Tibial artery (tissue), 4 donors: ENCODE measurements around the gene SLC17A4.

Experiments used
- DNase-seq, 2 donors: peaks; one replicate each; pipeline ENCODE4 v3.0.0-alpha.2; 2019
- H3K27ac ChIP-seq, 2 donors: fragments of 200-600 bp; sonication (generic) in 1 of 2; 1 replicate in 1 of 2; 2 replicates in 1 of 2; pipeline ENCODE4 v1.5.1; 2018 to 2019; ENCODE audit warnings: mild to moderate bottlenecking in 1 of 2
- H3K27me3 ChIP-seq, 2 donors: fragments of 200-600 bp; sonication (generic) in 1 of 2; one replicate each; pipeline versions ENCODE4 v1.5.1 to v1.6.0; 2016 to 2019
- H3K36me3 ChIP-seq, 3 donors: fragments of 200-600 bp; sonication (generic) in 2 of 3; one replicate each; pipeline ENCODE4 v1.5.1; 2016 to 2019; ENCODE audit warnings: mild to moderate bottlenecking in 2 of 3
- H3K4me1 ChIP-seq, 4 donors: fragments of 200-600 bp; sonication (generic) in 2 of 4; 1 replicate in 3 of 4; 2 replicates in 1 of 4; pipeline ENCODE4 v1.5.1; 2016 to 2019
- H3K4me3 ChIP-seq, 2 donors: fragments of 200-600 bp; sonication (generic) in 1 of 2; 1 replicate in 1 of 2; 2 replicates in 1 of 2; pipeline ENCODE4 v1.5.1; 2018 to 2019; ENCODE audit warnings: mild to moderate bottlenecking in 2 of 2
- H3K9me3 ChIP-seq, 3 donors: fragments of 200-600 bp; sonication (generic) in 1 of 3; one replicate each; pipeline ENCODE4 v1.5.1; 2016 to 2019
- CTCF ChIP-seq, 2 experiments: fragments of 200-600 bp in 1 of 2; fragments of 450-650 bp in 1 of 2; IDR thresholded peaks; one replicate each; pipeline ENCODE4 v1.5.1; 2017 to 2019; ENCODE audit warnings: antibody characterized with exemption in 2 of 2, mild to moderate bottlenecking in 1 of 2, moderate library complexity in 1 of 2
- intact Hi-C: fragments of 100-400 bp; cut with DNase I; formaldehyde crosslinking; loops from one replicate; pipeline ENCODE4 v1.15.0; 2023; ENCODE audit warnings: low total_unique reads

SLC17A4 gene

DNA sequence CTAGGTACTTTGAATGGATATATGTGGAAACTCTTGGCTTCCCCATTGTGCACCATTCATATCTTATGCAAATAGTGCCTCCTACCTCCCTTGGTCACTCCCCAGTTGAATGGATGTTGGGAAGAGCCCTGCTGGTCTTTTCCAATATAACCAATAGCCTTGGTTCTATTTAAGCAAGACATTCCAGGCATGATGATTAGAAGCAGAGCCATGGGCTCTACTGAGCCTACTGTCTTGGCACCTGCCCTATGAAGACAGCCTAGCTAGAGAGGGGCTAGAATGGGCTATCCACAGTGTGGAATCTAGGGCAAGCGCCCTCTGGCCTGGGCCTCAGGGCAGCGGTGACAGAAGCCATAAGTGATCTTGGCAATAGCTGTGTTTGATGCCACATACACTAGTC is 61.7 kb downstream of the SLC17A4 start:
- Histone ChIP-seq H3K4me1 (no peaks in the 10 kb centered on the region), H3K9me3 (no peaks in the 10 kb centered on the region), H3K4me3 (no peak overlapping the region), H3K36me3 (no peaks in the 10 kb centered on the region), H3K27ac (no peak overlapping the region), H3K27me3 (no peaks in the 10 kb centered on the region)
- no peak for DNase-seq
- intact Hi-C loops, result no loop called here
- TF ChIP-seq CTCF (IDR thresholded peaks at IDR 0.05), result no peak

DNA sequence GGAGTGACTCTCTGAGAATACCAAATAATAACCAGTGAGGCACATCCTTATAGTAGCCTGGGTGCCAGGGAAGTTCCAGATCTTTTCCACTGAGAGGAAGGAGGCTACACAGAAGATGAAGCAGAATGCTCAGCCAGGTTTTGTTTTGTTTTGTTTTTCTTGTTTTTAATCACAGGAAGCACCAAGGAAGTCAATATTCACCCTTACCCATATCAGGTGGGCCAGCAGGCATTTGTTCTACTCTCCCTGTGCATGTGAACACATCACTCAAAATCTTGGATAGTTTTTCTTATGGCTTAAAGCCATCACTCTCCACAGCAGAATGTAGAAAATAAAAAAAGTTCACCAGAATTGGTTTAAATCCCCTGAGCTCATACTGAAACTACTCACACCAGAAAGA is 66.8 kb downstream of the SLC17A4 start:
- Histone ChIP-seq H3K4me3 (no peak overlapping the region), H3K36me3 (no peaks in the 10 kb centered on the region), H3K27ac (no peak overlapping the region), H3K9me3 (no peaks in the 10 kb centered on the region), H3K27me3 (no peaks in the 10 kb centered on the region), H3K4me1 (no peaks in the 10 kb centered on the region)
- DNase-seq, result no peak
- intact Hi-C loops, result no loop called here
- TF ChIP-seq CTCF (IDR thresholded peaks at IDR 0.05), result no peak

DNA sequence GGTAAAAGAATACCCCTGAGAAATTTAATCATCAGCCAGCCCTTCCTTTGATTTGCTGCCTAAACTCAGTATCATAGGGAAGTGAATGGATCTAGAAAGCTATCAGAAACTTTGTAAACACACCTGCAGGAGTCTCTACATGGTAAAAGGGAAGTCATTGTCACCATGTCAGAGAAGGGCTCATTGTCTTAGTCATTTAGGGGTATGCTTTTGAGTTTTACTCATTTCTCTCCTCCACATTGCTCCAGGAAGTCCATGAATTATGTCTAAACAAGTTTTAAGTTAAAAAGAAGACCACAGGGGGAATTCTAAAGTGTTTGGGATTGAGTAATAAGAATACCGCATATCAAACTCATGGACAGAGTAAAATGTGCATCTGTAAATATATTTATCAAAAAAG is 74.8 kb downstream of the SLC17A4 start:
- intact Hi-C loops, result no loop called here
- Histone ChIP-seq H3K27ac (no peak overlapping the region), H3K36me3 (no peaks in the 10 kb centered on the region), H3K27me3 (peaks cover 0 to 7% of the 10 kb centered on the region in 2 donors), H3K4me1 (no peaks in the 10 kb centered on the region), H3K4me3 (no peak overlapping the region), H3K9me3 (no peaks in the 10 kb centered on the region)
- no peak for DNase-seq
- no peak for TF ChIP-seq CTCF (IDR thresholded peaks at IDR 0.05)

DNA sequence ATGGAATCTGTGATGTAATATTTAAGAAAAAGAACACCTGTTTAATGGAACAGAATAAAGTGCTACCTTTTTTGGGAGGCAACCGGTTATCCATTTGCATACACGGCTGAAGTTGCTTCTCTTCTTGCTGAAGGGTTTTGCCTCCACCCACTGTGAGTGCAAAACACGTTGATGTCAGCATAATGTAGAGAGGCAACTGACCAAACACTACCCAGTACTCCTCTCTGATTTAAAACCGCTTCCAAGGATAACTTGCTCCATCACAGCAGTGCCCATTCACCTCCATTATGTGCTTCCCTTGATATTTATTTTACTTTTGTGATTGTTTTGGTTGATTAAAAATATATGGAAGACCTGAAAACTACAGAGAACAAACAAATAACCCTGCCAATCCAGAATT is 75.9 kb downstream of the SLC17A4 start:
- Histone ChIP-seq H3K36me3 (no peaks in the 10 kb centered on the region), H3K4me1 (no peaks in the 10 kb centered on the region), H3K9me3 (no peaks in the 10 kb centered on the region), H3K4me3 (no peak overlapping the region), H3K27ac (no peak overlapping the region), H3K27me3 (peaks cover 0 to 7% of the 10 kb centered on the region in 2 donors)
- TF ChIP-seq CTCF (IDR thresholded peaks at IDR 0.05), result no peak
- intact Hi-C loops, result no loop called here
- no peak for DNase-seq
